Skeletal muscle tissue (tissue), 4 donors: Measurements from ENCODE around the gene RDH16. TPM values are rescaled to one million over a fixed set of nuclear protein-coding genes. Genes with fewer than 3 reads are reported as not detected.
"Not testable (repeated sequence)": the region's sequence is repeated elsewhere in the genome, so short reads cannot be mapped to it uniquely, and the experiment has no call there.

Experiments
- H3K27ac ChIP-seq: one replicate; pipeline ENCODE4 v1.7.0; 2013; ENCODE audit warnings: mild to moderate bottlenecking, low read depth, low read length, inconsistent platforms
- H3K27me3 ChIP-seq, 3 donors: one replicate each; pipeline ENCODE4 v1.7.0; 2013; ENCODE audit warnings: low read length in 3 of 3; ENCODE audit not compliant: control insufficient read depth in 3 of 3, insufficient read depth in 3 of 3
- H3K36me3 ChIP-seq, 3 donors: one replicate each; pipeline ENCODE4 v1.7.0; 2013; ENCODE audit warnings: low read length in 3 of 3; ENCODE audit not compliant: control insufficient read depth in 3 of 3, insufficient read depth in 3 of 3
- H3K4me1 ChIP-seq, 3 donors: one replicate each; pipeline ENCODE4 v1.7.0; 2013; ENCODE audit warnings: low read length in 3 of 3, mild to moderate bottlenecking in 3 of 3; ENCODE audit not compliant: control insufficient read depth in 3 of 3, insufficient read depth in 3 of 3
- H3K4me3 ChIP-seq, 3 donors: one replicate each; pipeline ENCODE4 v1.7.0; 2013; ENCODE audit warnings: low read length in 3 of 3
- H3K9ac ChIP-seq, 3 donors: one replicate each; pipeline ENCODE4 v1.7.0; 2013; ENCODE audit warnings: low read length in 3 of 3, mild to moderate bottlenecking in 3 of 3, moderate library complexity in 2 of 3, low read depth in 1 of 3
- H3K9me3 ChIP-seq, 3 donors: one replicate each; pipeline ENCODE4 v1.7.0; 2013; ENCODE audit warnings: low read length in 3 of 3; ENCODE audit not compliant: control insufficient read depth in 3 of 3
- total RNA-seq: library from RNA; depleted of rRNA; stranded (reverse); fragments of >200 nt; gene quantifications from one replicate; pipeline ENCODE4 v1.2.3, GENCODE V29; 2014
- donor health status: Osteomylitis.

The RDH16 gene
- total RNA-seq, 1 donor from 2014 or later = 0.52 TPM

DNA sequence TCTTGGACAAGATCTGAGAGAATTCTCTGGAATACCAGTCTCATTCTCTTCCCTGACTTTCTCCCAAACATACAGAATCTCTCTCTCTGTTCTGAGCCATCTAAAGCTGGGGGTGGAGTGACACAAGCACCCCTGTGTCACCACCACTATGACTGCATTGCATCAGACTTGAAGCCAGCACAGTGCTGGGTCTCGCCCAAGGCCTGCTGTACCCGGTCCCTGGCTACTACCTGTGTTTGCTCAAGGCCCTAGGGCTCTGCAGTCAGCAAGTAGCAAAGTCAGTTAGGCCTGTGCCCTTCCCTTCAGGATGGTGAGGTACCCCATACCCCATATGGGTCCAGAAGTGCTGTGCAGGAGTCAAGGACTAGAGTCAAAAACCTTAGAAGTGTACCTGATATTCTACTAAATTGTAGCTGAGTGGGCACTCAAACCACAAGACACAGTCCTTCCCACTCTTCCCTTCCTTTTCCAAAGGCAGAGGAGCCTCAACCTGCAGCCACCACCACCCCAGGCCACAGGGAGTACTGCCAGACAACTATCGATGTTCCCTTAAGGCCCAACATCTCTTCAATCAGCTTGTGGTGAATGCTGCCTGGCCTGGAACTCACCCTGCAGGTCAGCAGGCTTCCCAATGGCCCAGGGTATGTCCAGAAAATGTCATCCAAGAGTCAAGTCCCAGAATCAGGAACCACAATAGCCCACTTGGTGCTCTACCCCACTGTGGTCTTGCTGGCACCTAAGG, 21.2 kb upstream of the RDH16 start:
- Histone ChIP-seq H3K27ac (no peak overlapping the region), H3K36me3 (no peaks in the 10 kb centered on the region), H3K4me3 (no peak overlapping the region), H3K9ac (no peak overlapping the region), H3K9me3 (no peaks in the 10 kb centered on the region), H3K4me1 (no peaks in the 10 kb centered on the region), H3K27me3 (no peaks in the 10 kb centered on the region)

DNA sequence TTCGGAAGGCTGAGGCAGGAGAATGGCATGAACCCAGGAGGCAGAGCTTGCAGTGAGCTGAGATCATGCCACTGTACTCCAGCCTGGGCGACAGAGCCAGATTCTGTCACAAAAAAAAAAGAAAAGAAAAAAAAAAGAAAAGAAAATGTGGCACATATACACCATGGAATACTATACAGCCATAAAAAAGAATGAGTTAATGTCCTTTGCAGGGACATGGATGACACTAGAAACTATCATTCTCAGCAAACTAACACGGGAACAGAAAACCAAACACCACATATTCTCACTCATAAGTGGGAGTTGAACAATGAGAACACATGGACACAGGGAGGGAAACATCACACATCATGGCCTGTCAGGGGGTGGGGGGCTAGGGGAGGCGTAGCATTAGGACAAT, 20.0 kb upstream of the RDH16 start:
- H3K27ac ChIP-seq, H3K4me3 ChIP-seq, H3K9me3 ChIP-seq, H3K27me3 ChIP-seq, H3K9ac ChIP-seq, H3K36me3 ChIP-seq, H3K4me1 ChIP-seq: not testable (repeated sequence)

DNA sequence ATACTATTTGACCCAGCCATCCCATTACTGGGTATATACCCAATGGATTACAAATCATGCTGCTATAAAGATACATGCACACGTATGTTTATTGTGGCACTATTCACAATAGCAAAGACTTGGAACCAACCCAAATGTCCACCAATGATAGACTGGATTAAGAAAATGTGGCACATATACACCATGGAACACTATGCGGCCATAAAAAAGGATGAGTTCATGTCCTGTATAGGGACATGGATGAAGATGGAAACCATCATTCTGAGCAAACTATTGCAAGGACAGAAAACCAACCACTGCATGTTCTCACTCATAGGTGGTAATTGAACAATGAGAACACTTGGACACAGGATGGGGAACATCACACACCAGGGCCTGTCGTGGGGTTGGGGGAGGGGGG, 16.8 kb upstream of the RDH16 start:
- not testable (repeated sequence) for H3K36me3 ChIP-seq, H3K4me1 ChIP-seq, H3K9ac ChIP-seq, H3K9me3 ChIP-seq, H3K4me3 ChIP-seq, H3K27ac ChIP-seq, H3K27me3 ChIP-seq

DNA sequence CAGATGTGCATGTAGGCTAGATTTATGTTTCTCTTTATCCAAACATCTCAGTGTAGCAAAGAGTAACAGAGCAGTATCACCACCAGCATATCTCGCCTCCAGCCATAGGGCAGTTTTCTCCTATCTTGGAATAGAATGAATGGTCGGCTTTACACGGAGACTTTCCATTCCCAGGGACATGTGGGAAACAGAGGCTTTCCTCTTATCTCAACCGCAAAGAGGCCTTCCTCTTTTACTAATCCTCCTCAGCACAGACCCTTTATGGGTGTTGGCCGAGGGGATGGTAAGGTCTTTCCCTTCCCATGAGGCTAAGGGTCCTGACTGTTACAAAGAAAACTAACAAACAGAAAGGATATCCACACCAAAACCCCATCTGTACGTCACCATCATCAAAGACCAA, 11.5 kb upstream of the RDH16 start:
- not testable (repeated sequence) for H3K27ac ChIP-seq, H3K4me1 ChIP-seq, H3K9me3 ChIP-seq, H3K9ac ChIP-seq, H3K36me3 ChIP-seq, H3K4me3 ChIP-seq, H3K27me3 ChIP-seq

DNA sequence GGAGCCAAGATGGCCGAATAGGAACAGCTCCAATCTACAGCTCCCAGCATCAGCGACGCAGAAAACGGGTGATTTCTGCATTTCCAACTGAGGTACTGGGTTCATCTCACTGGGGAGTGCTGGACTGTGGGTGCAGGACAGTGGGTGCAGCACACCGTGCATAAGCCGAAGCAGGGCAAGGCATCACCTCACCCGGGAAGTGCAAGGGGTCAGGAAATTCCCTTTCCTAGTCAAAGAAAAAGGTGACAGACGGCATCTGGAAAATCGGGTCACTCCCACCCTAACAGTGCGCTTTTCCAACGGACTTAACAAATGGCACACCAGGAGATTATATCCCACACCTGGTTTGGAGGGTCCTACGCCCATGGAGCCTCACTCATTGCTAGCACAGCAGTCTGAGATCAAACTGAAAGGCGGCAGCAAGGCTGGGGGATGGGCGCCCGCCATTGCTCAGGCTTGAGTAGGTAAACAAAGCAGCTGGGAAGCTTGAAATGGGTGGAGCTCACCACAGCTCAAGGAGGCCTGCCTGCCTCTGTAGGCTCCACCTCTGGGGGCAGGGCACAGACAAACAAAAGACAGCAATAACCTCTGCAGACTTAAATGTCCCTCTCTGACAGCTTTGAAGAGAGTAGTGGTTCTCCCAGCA, 8.7 kb upstream of the RDH16 start:
- not testable (repeated sequence) for H3K9me3 ChIP-seq, H3K9ac ChIP-seq, H3K27ac ChIP-seq, H3K36me3 ChIP-seq, H3K27me3 ChIP-seq, H3K4me1 ChIP-seq, H3K4me3 ChIP-seq

DNA sequence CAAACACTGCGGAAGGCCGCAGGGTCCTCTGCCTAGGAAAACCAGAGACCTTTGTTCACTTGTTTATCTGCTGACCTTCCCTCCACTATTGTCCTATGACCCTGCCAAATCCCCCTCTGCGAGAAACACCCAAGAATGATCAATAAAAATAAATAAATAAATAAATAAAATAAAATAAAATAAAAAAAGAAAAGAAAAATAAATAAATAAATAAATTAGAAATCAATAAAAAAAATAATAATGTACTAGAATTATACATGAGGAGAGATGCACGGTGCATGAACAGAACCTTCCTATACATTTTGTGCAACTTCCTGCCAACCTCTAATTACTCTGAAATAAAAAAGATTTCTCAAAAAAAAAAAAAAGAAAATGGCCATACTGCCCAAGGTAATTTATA, 7.7 kb upstream of the RDH16 start:
- not testable (repeated sequence) for H3K27ac ChIP-seq, H3K9me3 ChIP-seq, H3K27me3 ChIP-seq, H3K9ac ChIP-seq, H3K36me3 ChIP-seq, H3K4me1 ChIP-seq, H3K4me3 ChIP-seq

DNA sequence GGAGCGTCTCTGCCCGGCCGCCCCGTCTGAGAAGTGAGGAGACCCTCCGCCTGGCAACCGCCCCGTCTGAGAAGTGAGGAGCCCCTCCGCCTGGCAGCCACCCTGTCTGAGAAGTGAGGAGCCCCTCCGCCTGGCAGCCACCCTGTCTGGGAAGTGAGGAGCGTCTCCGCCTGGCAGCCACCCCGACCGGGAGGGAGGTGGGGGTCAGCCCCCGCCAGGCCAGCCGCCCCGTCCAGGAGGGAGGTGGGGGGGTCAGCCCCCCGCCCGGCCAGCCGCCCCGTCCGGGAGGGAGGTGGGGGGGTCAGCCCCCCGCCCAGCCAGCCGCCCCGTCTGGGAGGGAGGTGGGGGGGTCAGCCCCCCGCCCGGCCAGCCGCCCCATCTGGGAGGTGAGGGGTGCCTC, 6.1 kb upstream of the RDH16 start:
- not testable (repeated sequence) for H3K4me1 ChIP-seq, H3K4me3 ChIP-seq, H3K27ac ChIP-seq, H3K9ac ChIP-seq, H3K36me3 ChIP-seq, H3K27me3 ChIP-seq, H3K9me3 ChIP-seq

DNA sequence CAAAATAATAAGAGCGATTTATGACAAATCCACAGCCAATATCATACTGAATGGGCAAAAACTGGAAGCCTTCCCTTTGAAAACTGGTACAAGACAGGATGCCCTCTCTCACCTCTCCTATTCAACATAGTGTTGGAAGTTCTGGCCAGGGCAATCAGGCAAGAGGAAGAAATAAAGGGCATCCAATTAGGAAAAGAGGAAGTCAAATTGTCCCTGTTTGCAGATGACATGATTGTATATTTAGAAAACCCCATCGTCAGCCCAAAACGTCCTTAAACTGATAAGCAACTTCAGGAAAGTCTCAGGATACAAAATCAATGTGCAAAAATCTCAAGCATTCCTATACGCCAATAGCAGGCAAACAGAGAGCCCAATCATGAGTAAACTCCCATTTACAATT, 4.8 kb upstream of the RDH16 start:
- not testable (repeated sequence) for H3K9me3 ChIP-seq, H3K36me3 ChIP-seq, H3K27ac ChIP-seq

DNA sequence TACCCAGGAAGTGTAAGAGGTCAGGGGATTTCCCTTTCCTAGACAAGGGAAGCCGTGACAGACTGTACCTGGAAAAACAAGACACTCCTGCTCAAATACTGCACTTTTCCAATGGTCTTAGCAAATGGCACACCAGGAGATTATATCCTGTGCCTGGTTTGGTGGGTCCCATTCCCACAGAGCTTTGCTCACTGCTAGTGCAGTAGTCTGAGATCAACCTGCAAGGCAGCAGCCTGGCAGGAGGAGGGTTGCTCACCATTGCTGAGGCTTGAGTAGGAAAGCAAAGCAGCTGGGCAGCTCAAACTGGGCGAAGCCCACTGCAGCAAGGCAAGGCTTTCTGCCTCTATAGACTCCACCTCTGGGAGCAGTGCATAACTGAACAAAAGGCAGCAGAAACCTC, 1.0 kb upstream of the RDH16 start:
- no peaks in the 10 kb centered on the region for H3K36me3 ChIP-seq

More for the DNA sequence above, 4.8 kb upstream of the RDH16 start:
- H3K27me3 ChIP-seq, H3K9ac ChIP-seq, H3K4me1 ChIP-seq, H3K4me3 ChIP-seq: not testable (repeated sequence)

DNA sequence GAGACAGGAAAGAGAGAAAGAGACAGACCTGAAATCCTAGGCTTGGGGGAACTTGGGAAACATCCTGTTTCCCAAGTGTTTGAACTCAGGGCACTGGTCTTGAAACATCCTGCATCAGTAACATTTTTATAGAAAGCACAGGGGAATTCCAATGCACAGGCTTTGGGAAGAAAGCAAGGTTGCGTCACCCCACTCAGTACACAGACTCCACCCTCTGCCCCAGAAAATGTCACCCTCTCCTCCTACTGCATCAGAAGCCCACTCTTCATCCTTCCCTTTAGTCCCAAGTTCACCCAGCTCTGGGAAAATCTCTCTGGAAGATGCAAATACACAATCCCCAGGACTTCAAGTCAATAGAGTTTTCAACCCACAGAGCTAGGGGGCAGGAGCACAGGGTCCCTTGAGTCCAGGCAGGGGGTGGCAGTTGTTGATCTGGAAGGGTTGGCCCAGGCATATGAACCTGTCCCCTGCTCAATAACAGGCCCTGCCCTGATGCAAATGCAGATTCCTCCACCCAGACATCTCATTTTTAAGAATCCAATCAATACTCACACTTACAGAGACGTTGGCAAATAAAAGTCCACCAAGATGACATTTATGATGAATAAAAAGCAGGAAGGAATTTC, 1.7 kb downstream of the RDH16 start:
- Histone ChIP-seq H3K4me1 (no peaks in the 10 kb centered on the region), H3K27me3 (no peaks in the 10 kb centered on the region), H3K9me3 (peaks cover 0 to 4% (median 3%) of the 10 kb centered on the region in 3 donors), H3K36me3 (peaks cover 0 to 3% (median 2%) of the 10 kb centered on the region in 3 donors), H3K27ac (no peak overlapping the region), H3K4me3 (no peak overlapping the region), H3K9ac (no peak overlapping the region)

More for the DNA sequence above, 1.0 kb upstream of the RDH16 start:
- Histone ChIP-seq H3K4me3 (no peak overlapping the region), H3K27ac (no peak overlapping the region), H3K9ac (no peak overlapping the region), H3K27me3 (no peaks in the 10 kb centered on the region), H3K9me3 (peaks cover 0 to 4% (median 3%) of the 10 kb centered on the region in 3 donors), H3K4me1 (no peaks in the 10 kb centered on the region)
